H9 (cell line): ENCODE results near the gene TENM4. TPM values are rescaled to one million over a fixed set of nuclear protein-coding genes. Genes with fewer than 3 reads are reported as not detected.

Source experiments
- DNase-seq: peaks from one replicate; pipeline ENCODE4 v3.0.0-alpha.2; 2017
- H2AFZ ChIP-seq: one replicate; pipeline ENCODE4 v1.6.1; 2013; ENCODE audit warnings: mild to moderate bottlenecking, low read length, control low read depth, moderate library complexity
- H2AK5ac ChIP-seq: 2 replicates; pipeline ENCODE4 v1.6.1; 2013; ENCODE audit warnings: low read length, control low read depth, mixed read lengths; ENCODE audit not compliant: insufficient read length
- H2BK120ac ChIP-seq: one replicate; pipeline ENCODE4 v1.6.1; 2013; ENCODE audit warnings: low read depth, mild to moderate bottlenecking, low read length, control low read depth, inconsistent platforms; ENCODE audit not compliant: poor library complexity, severe bottlenecking
- H2BK12ac ChIP-seq: 2 replicates; pipeline ENCODE4 v1.6.1; 2013; ENCODE audit warnings: low read length, control low read depth, mixed read lengths, low read depth; ENCODE audit not compliant: insufficient read length
- H2BK15ac ChIP-seq: 2 replicates; pipeline ENCODE4 v1.6.1; 2013; ENCODE audit warnings: low read depth, low read length, control low read depth
- H2BK20ac ChIP-seq: one replicate; pipeline ENCODE4 v1.6.1; 2013; ENCODE audit warnings: low read depth, mild to moderate bottlenecking, low read length, control low read depth, inconsistent platforms; ENCODE audit not compliant: poor library complexity, severe bottlenecking
- H2BK5ac ChIP-seq: 2 replicates; pipeline ENCODE4 v1.6.1; 2013; ENCODE audit warnings: low read length, control low read depth, mixed read lengths; ENCODE audit not compliant: insufficient read length
- H3K14ac ChIP-seq: 2 replicates; pipeline ENCODE4 v1.6.1; 2013; ENCODE audit warnings: low read length, control low read depth; ENCODE audit not compliant: insufficient read depth
- H3K18ac ChIP-seq: 2 replicates; pipeline ENCODE4 v1.6.1; 2013; ENCODE audit warnings: low read depth, mild to moderate bottlenecking, mixed read lengths, low read length, control low read depth; ENCODE audit not compliant: insufficient read length
- H3K23ac ChIP-seq: 2 replicates; pipeline ENCODE4 v1.6.1; 2013; ENCODE audit warnings: low read length, control low read depth, mixed read lengths, low read depth; ENCODE audit not compliant: insufficient read length
- H3K23me2 ChIP-seq: 2 replicates; pipeline ENCODE4 v1.6.1; 2013; ENCODE audit warnings: low read depth, mild to moderate bottlenecking, mixed read lengths, low read length, control low read depth; ENCODE audit not compliant: insufficient read length, poor library complexity, severe bottlenecking
- H3K27ac ChIP-seq: 2 replicates; pipeline ENCODE4 v1.5.1; 2013; ENCODE audit warnings: low read length, control low read depth, mixed read lengths, low read depth; ENCODE audit not compliant: insufficient read length
- H3K27me3 ChIP-seq: 2 replicates; pipeline ENCODE4 v1.6.1; 2013; ENCODE audit warnings: low read length, control low read depth, inconsistent platforms; ENCODE audit not compliant: insufficient read depth
- H3K4ac ChIP-seq: 2 replicates; pipeline ENCODE4 v1.6.1; 2013; ENCODE audit warnings: low read depth, mild to moderate bottlenecking, control low read depth, inconsistent platforms, low read length, moderate library complexity
- H3K4me1 ChIP-seq: 2 replicates; pipeline ENCODE4 v1.6.1; 2013; ENCODE audit warnings: low read length, control low read depth, inconsistent platforms; ENCODE audit not compliant: insufficient read depth
- H3K4me2 ChIP-seq: 2 replicates; pipeline ENCODE4 v1.6.1; 2013; ENCODE audit warnings: low read length, control low read depth, mixed read lengths; ENCODE audit not compliant: insufficient read length, insufficient read depth
- H3K56ac ChIP-seq: 2 replicates; pipeline ENCODE4 v1.6.1; 2013; ENCODE audit warnings: low read depth, mild to moderate bottlenecking, mixed read lengths, low read length, control low read depth; ENCODE audit not compliant: insufficient read length
- H3K79me1 ChIP-seq: 2 replicates; pipeline ENCODE4 v1.6.1; 2013; ENCODE audit warnings: low read depth, mild to moderate bottlenecking, moderate library complexity, low read length, control low read depth, inconsistent platforms; ENCODE audit not compliant: insufficient read depth, poor library complexity, severe bottlenecking
- H3K79me2 ChIP-seq: 2 replicates; pipeline ENCODE4 v1.6.1; 2013; ENCODE audit warnings: low read length, control low read depth, inconsistent platforms; ENCODE audit not compliant: insufficient read depth
- H3K9ac ChIP-seq: 2 replicates; pipeline ENCODE4 v1.6.1; 2013; ENCODE audit warnings: low read length, control low read depth, mixed read lengths; ENCODE audit not compliant: insufficient read length; ENCODE audit errors: extremely low read depth
- H3K9me3 ChIP-seq: one replicate; pipeline ENCODE4 v1.6.1; 2013; ENCODE audit warnings: low read depth, low read length, inconsistent platforms; ENCODE audit not compliant: control insufficient read depth
- H3T11ph ChIP-seq: one replicate; pipeline ENCODE4 v1.6.1; 2013; ENCODE audit warnings: mild to moderate bottlenecking, low read length, control low read depth, inconsistent platforms
- H4K20me1 ChIP-seq: one replicate; pipeline ENCODE4 v1.6.1; 2013; ENCODE audit not compliant: control insufficient read depth, insufficient read length, insufficient read depth
- H4K5ac ChIP-seq: 2 replicates; pipeline ENCODE4 v1.6.1; 2013; ENCODE audit warnings: low read depth, mild to moderate bottlenecking, mixed read lengths, low read length, control low read depth; ENCODE audit not compliant: insufficient read length
- H4K8ac ChIP-seq: replicated peaks from 2 replicates; pipeline ENCODE4 v1.6.1; 2013; ENCODE audit warnings: low read length, control low read depth, mixed read lengths, low read depth; ENCODE audit not compliant: insufficient read length
- H4K91ac ChIP-seq: 2 replicates; pipeline ENCODE4 v1.6.1; 2013; ENCODE audit warnings: low read depth, mild to moderate bottlenecking, moderate library complexity, mixed read lengths, low read length, control low read depth; ENCODE audit not compliant: insufficient read length
- H3K27ac Mint-ChIP-seq, 3 experiments: 2 replicates in 2 of 3; 3 replicates in 1 of 3; pipeline ENCODE4 v1.8.0; 2020 to 2021; ENCODE audit warnings: mixed read lengths in 3 of 3, mild to moderate bottlenecking in 1 of 3, moderate library complexity in 1 of 3
- H3K27me3 Mint-ChIP-seq: 2 replicates; pipeline ENCODE4 v1.8.0; 2021; ENCODE audit warnings: low read depth, mild to moderate bottlenecking, moderate library complexity, mixed read lengths
- H3K36me3 Mint-ChIP-seq, 3 experiments: 2 replicates in 2 of 3; 3 replicates in 1 of 3; pipeline ENCODE4 v1.8.0; 2020 to 2021; ENCODE audit warnings: low read depth in 3 of 3, mixed read lengths in 3 of 3; ENCODE audit not compliant: insufficient read depth in 1 of 3
- H3K4me1 Mint-ChIP-seq, 2 experiments: 2 replicates each; pipeline ENCODE4 v1.8.0; 2020; ENCODE audit warnings: mixed read lengths in 2 of 2
- H3K4me3 Mint-ChIP-seq, 2 experiments: 2 replicates in 1 of 2; 3 replicates in 1 of 2; pipeline ENCODE4 v1.8.0; 2020 to 2021; ENCODE audit warnings: mild to moderate bottlenecking in 2 of 2, mixed read lengths in 2 of 2, moderate library complexity in 1 of 2
- H3K9me3 Mint-ChIP-seq, 2 experiments: 2 replicates in 1 of 2; 3 replicates in 1 of 2; pipeline ENCODE4 v1.8.0; 2020; ENCODE audit warnings: mild to moderate bottlenecking in 2 of 2, mixed read lengths in 2 of 2, moderate library complexity in 1 of 2
- WGBS: extraction: QIAGEN DNeasy Blood & Tissue Kit; methylation state at CpG from one replicate; pipeline ENCODE4 v1.1.7; 2013; ENCODE audit warnings: missing lambda C conversion rate, low lambda C conversion rate, mixed read lengths; ENCODE audit not compliant: insufficient read length; ENCODE audit errors: extremely low coverage; 5-methylcytosine and 5-hydroxymethylcytosine counted together
- total RNA-seq: library from RNA; stranded (reverse); gene quantifications from 2 replicates; pipeline ENCODE4 v1.2.1, GENCODE V29; 2021
- TF ChIP-seq, protein P1 (sequence below): fragments of 200-600 bp; sonication (generic); conservative IDR thresholded peaks from 3 replicates; pipeline ENCODE4 v1.8.0; 2021; ENCODE audit warnings: antibody characterized with exemption, mild to moderate bottlenecking

Gene TENM4
- total RNA-seq, 1 experiment from 2014 or later, result 4.6 TPM

DNA sequence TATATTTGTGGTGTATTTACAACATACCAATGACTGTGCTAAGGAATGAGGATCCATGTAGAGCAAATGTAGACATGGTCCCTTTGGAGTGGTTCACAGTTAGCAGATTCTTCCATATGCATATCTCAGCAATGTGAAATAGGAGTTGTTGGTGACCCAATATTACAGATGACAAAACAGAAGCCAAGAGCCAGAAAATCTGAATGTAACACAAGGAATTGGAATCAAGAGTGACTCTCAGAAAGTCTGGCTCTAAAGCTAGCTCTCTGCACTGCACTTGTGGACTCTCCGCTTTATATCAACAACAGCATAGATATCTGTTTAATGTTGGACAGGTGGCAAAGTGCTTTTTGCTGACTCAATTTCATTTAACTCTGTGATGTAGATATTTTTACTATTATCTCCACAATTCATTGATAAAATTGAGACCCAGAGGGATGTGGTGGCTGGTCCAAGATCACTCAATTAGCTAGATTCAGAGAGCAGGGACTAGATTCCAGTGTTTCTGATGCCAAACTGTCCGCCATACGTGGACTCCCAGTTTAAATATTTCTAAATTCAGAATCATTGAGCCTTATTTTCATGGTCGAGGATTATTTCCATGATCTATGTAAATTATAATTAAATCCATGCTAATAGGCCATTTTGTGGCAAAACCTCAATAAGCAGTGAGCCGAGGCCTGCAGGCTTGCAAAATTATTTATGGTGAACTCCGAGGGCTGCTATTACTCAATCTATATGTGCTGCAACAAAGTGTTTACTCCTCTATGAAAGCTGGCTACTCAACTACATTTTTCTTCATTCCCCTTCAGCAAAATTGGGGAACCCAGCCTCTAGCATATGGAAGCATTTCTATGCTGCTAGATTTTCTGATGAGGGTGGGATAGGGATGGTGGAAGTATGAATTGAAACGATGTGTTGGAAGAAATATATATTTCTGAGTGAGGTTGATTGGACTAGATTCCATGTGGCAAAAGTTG lies 21.1 kb upstream of the TENM4 start:
- Histone ChIP-seq H3K27me3 (no peaks in the 10 kb centered on the region), H3K9me3 (no peaks in the 10 kb centered on the region), H4K20me1 (no peaks in the 10 kb centered on the region), H2AFZ (no peak overlapping the region), H3K18ac (no peak overlapping the region), H2BK120ac (no peak overlapping the region), H4K8ac (no peak overlapping the region), H4K91ac (no peak overlapping the region), H2BK5ac (no peak overlapping the region), H3K14ac (no peak overlapping the region), H3K56ac (no peak overlapping the region), H3K9ac (no peak overlapping the region), H3K27ac (no peak overlapping the region), H2AK5ac (no peak overlapping the region), H3K4me1 (no peaks in the 10 kb centered on the region), H3T11ph (no peak overlapping the region), H3K4me2 (no peak overlapping the region), H3K23me2 (no peaks in the 10 kb centered on the region), H3K4ac (no peak overlapping the region), H2BK12ac (no peak overlapping the region), H4K5ac (no peak overlapping the region), H3K79me1 (no peaks in the 10 kb centered on the region), H3K79me2 (no peaks in the 10 kb centered on the region), H2BK15ac (no peak overlapping the region), H2BK20ac (no peak overlapping the region), H3K23ac (no peak overlapping the region)
- Mint-ChIP-seq H3K27ac (no peak overlapping the region), H3K27me3 (no peaks in the 10 kb centered on the region; the same call in 1 of the 2 replicates), H3K4me1 (peaks cover 11 to 15% of the 10 kb centered on the region in 2 experiments), H3K9me3 (no peaks in the 10 kb centered on the region), H3K36me3 (no peaks in the 10 kb centered on the region), H3K4me3 (no peak overlapping the region)
- TF ChIP-seq, protein P1, sequence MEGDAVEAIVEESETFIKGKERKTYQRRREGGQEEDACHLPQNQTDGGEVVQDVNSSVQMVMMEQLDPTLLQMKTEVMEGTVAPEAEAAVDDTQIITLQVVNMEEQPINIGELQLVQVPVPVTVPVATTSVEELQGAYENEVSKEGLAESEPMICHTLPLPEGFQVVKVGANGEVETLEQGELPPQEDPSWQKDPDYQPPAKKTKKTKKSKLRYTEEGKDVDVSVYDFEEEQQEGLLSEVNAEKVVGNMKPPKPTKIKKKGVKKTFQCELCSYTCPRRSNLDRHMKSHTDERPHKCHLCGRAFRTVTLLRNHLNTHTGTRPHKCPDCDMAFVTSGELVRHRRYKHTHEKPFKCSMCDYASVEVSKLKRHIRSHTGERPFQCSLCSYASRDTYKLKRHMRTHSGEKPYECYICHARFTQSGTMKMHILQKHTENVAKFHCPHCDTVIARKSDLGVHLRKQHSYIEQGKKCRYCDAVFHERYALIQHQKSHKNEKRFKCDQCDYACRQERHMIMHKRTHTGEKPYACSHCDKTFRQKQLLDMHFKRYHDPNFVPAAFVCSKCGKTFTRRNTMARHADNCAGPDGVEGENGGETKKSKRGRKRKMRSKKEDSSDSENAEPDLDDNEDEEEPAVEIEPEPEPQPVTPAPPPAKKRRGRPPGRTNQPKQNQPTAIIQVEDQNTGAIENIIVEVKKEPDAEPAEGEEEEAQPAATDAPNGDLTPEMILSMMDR, result no peak
- DNase-seq, result no peak
- WGBS, result no CpG with 5 or more reads among the region's 7 CpGs
